Fibroblast of skin of abdomen (primary cell): Measurements from ENCODE around the gene FXYD7.

Source experiments
- DNase-seq: peaks from one replicate; pipeline ENCODE4 v3.0.0-alpha.2; 2013

FXYD7 gene

DNA sequence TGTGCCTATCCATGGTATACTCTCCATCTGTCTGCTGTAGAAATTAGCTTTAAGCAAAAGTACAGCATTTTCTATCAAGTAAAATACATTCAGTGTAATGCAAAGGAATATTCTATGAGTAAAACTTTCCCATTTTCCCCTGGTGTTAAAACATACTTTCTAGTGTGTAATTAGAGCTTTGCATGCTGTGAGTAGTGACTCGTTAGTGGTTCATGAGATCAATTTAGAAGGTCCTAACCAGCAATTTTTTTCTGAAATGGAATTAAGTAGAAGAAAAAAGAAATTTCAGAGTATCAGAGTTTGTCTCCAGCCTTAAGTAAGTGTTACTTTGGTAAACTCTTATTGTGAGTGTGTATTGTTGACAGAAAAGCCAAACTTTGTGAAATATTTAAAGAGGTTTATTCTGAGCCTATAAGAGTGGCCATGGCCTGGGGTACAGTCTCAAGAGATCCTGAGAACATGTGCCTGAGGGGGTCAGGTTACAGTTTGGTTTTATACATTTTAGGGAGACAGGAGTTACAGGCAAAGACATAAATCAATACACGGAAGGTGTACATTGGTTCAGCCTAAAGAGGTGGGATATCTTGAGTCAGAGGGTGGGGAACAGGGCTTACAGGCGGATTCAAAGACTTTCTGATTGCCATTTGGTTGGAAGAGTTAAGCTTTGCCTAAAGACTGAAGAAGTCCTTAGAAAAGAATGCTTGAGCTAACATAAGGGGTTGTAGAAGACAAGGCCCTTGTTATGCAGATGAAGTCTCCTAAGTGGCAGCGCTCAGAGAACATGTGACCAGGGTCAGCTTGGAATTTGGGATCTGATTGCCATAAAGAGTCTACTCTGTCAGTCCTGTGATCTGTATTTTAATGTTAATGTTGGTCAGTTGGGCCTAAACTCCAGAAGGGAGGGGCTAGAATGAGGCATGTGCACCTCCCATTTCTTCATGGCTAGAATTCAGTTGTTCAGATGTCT lies 60.0 kb downstream of the FXYD7 start:
- DNase-seq = no peak
